Stimulated activated effector memory CD8-positive, alpha-beta T cell treated with anti-CD3 and anti-CD28 coated beads, Interleukin-12 subunit alpha, Interleukin-12 subunit beta, amount 100 ng/mL, for 72 hours (primary cell): ENCODE results near the gene AUTS2.

Source experiments
- ATAC-seq: fragments of 150-1000 bp; cut with Tn5 transposase; 2 replicates; pipeline ENCODE4 v1.10.0; 2021
- DNase-seq, 2 donors: peaks; one replicate each; pipeline ENCODE4 v3.0.0; 2021 to 2022; ENCODE audit warnings: low spot score in 2 of 2
- H3K27ac Mint-ChIP-seq: one replicate; pipeline ENCODE4 v1.8.0; 2022; ENCODE audit warnings: mild to moderate bottlenecking, mixed read lengths
- H3K36me3 Mint-ChIP-seq: one replicate; pipeline ENCODE4 v1.8.0; 2022; ENCODE audit warnings: mild to moderate bottlenecking, mixed read lengths
- H3K4me1 Mint-ChIP-seq: one replicate; pipeline ENCODE4 v1.8.0; 2022; ENCODE audit warnings: mixed read lengths
- H3K4me3 Mint-ChIP-seq: one replicate; pipeline ENCODE4 v1.8.0; 2022; ENCODE audit warnings: mild to moderate bottlenecking, mixed read lengths
- H3K9me3 Mint-ChIP-seq: one replicate; pipeline ENCODE4 v1.8.0; 2022; ENCODE audit warnings: mixed read lengths

The AUTS2 gene

GRCh38 chr7:70618020-70618551 is 1019.8 kb downstream of the AUTS2 start:
- ATAC-seq = no peak
- no peak overlapping the region for H3K4me3 Mint-ChIP-seq
- H3K9me3 Mint-ChIP-seq = no peaks in the 10 kb centered on the region
- no peaks in the 10 kb centered on the region for H3K36me3 Mint-ChIP-seq
- no peak for DNase-seq
- no peaks in the 10 kb centered on the region for H3K4me1 Mint-ChIP-seq
- no peak overlapping the region for H3K27ac Mint-ChIP-seq

GRCh38 chr7:70619130-70619529 is 1020.9 kb downstream of the AUTS2 start:
- no peak for ATAC-seq
- Mint-ChIP-seq H3K36me3 (no peaks in the 10 kb centered on the region), H3K27ac (no peak overlapping the region), H3K4me1 (no peaks in the 10 kb centered on the region), H3K4me3 (no peak overlapping the region), H3K9me3 (no peaks in the 10 kb centered on the region)
- no peak for DNase-seq

- no peak for ATAC-seq
- no peak for DNase-seq
- no peaks in the 10 kb centered on the region for H3K9me3 Mint-ChIP-seq
- H3K27ac Mint-ChIP-seq = no peak overlapping the region
- no peaks in the 10 kb centered on the region for H3K4me1 Mint-ChIP-seq
- no peaks in the 10 kb centered on the region for H3K36me3 Mint-ChIP-seq
- H3K4me3 Mint-ChIP-seq = no peak overlapping the region
These were observed 1021.4 kb downstream of the AUTS2 start for GRCh38 chr7:70619659-70620058.

- Mint-ChIP-seq H3K4me3 (no peak overlapping the region), H3K36me3 (no peaks in the 10 kb centered on the region), H3K9me3 (no peaks in the 10 kb centered on the region)
These were observed 1022.2 kb downstream of the AUTS2 start for GRCh38 chr7:70620333-70621055.

GRCh38 chr7:70621954-70622600 is 1023.8 kb downstream of the AUTS2 start:
- Mint-ChIP-seq H3K9me3 (no peaks in the 10 kb centered on the region), H3K36me3 (no peaks in the 10 kb centered on the region), H3K4me1 (no peaks in the 10 kb centered on the region), H3K4me3 (no peak overlapping the region), H3K27ac (no peak overlapping the region)
- ATAC-seq (no peak), DNase-seq (no peak)

More at GRCh38 chr7:70620333-70621055, 1022.2 kb downstream of the AUTS2 start:
- DNase-seq (no peak), ATAC-seq (no peak)
- Mint-ChIP-seq H3K27ac (no peak overlapping the region), H3K4me1 (no peaks in the 10 kb centered on the region)

- no peak overlapping the region for H3K4me3 Mint-ChIP-seq
- ATAC-seq = no peak
- DNase-seq = no peak
- no peak overlapping the region for H3K27ac Mint-ChIP-seq
- no peaks in the 10 kb centered on the region for H3K4me1 Mint-ChIP-seq
- no peaks in the 10 kb centered on the region for H3K36me3 Mint-ChIP-seq
- H3K9me3 Mint-ChIP-seq = no peaks in the 10 kb centered on the region
These were observed 1024.7 kb downstream of the AUTS2 start for GRCh38 chr7:70622936-70623335.

GRCh38 chr7:70624500-70625103 is 1026.3 kb downstream of the AUTS2 start:
- DNase-seq (no peak), ATAC-seq (no peak)
- Mint-ChIP-seq H3K27ac (no peak overlapping the region), H3K36me3 (no peaks in the 10 kb centered on the region), H3K4me1 (no peaks in the 10 kb centered on the region), H3K4me3 (no peak overlapping the region), H3K9me3 (no peaks in the 10 kb centered on the region)

GRCh38 chr7:70627461-70627860 is 1029.2 kb downstream of the AUTS2 start:
- Mint-ChIP-seq H3K36me3 (no peaks in the 10 kb centered on the region), H3K4me1 (no peaks in the 10 kb centered on the region), H3K9me3 (no peaks in the 10 kb centered on the region), H3K27ac (no peak overlapping the region), H3K4me3 (no peak overlapping the region)
- no peak for DNase-seq
- no peak for ATAC-seq

- Mint-ChIP-seq H3K9me3 (no peaks in the 10 kb centered on the region), H3K4me3 (no peak overlapping the region), H3K27ac (no peak overlapping the region), H3K4me1 (peaks cover 18% of the 10 kb centered on the region), H3K36me3 (no peaks in the 10 kb centered on the region)
- ATAC-seq = no peak
- no peak for DNase-seq
These were observed 1032.2 kb downstream of the AUTS2 start for GRCh38 chr7:70630440-70630817.

- Mint-ChIP-seq H3K36me3 (no peaks in the 10 kb centered on the region), H3K4me3 (no peak overlapping the region), H3K27ac (no peak overlapping the region), H3K4me1 (peaks cover 23% of the 10 kb centered on the region), H3K9me3 (no peaks in the 10 kb centered on the region)
- DNase-seq (no peak), ATAC-seq (no peak)
These were observed 1032.7 kb downstream of the AUTS2 start for GRCh38 chr7:70630818-70631457.

- Mint-ChIP-seq H3K36me3 (no peaks in the 10 kb centered on the region), H3K27ac (no peak overlapping the region), H3K4me3 (no peak overlapping the region), H3K4me1 (peaks cover 25% of the 10 kb centered on the region), H3K9me3 (no peaks in the 10 kb centered on the region)
- ATAC-seq (no peak), DNase-seq (no peak)
These were observed 1033.4 kb downstream of the AUTS2 start for GRCh38 chr7:70631718-70632117.

GRCh38 chr7:70632400-70632799 is 1034.1 kb downstream of the AUTS2 start:
- no peak for DNase-seq
- H3K27ac Mint-ChIP-seq = no peak overlapping the region
- no peak overlapping the region for H3K4me3 Mint-ChIP-seq
- H3K4me1 Mint-ChIP-seq = peaks cover 25% of the 10 kb centered on the region
- no peaks in the 10 kb centered on the region for H3K36me3 Mint-ChIP-seq
- ATAC-seq = no peak
- H3K9me3 Mint-ChIP-seq = no peaks in the 10 kb centered on the region

GRCh38 chr7:70634071-70634470 is 1035.8 kb downstream of the AUTS2 start:
- ATAC-seq (no peak), DNase-seq (no peak)
- Mint-ChIP-seq H3K4me3 (no peak overlapping the region), H3K27ac (no peak overlapping the region), H3K4me1 (peaks cover 25% of the 10 kb centered on the region), H3K9me3 (no peaks in the 10 kb centered on the region), H3K36me3 (no peaks in the 10 kb centered on the region)

- Mint-ChIP-seq H3K36me3 (no peaks in the 10 kb centered on the region), H3K27ac (no peak overlapping the region), H3K4me3 (no peak overlapping the region), H3K9me3 (no peaks in the 10 kb centered on the region), H3K4me1 (peaks cover 25% of the 10 kb centered on the region)
- DNase-seq (no peak), ATAC-seq (peak; percentile 97)
These were observed 1036.4 kb downstream of the AUTS2 start for GRCh38 chr7:70634610-70635068.

- no peak overlapping the region for H3K4me3 Mint-ChIP-seq
- no peak overlapping the region for H3K27ac Mint-ChIP-seq
- no peaks in the 10 kb centered on the region for H3K9me3 Mint-ChIP-seq
- no peaks in the 10 kb centered on the region for H3K36me3 Mint-ChIP-seq
- no peak for ATAC-seq
- DNase-seq = no peak
- peaks cover 27% of the 10 kb centered on the region for H3K4me1 Mint-ChIP-seq
These were observed 1037.4 kb downstream of the AUTS2 start for GRCh38 chr7:70635633-70636032.
